ENCODE measurements around the gene NKIRAS1.
"Not testable (repeated sequence)": the region's sequence is repeated elsewhere in the genome, so short reads cannot be mapped to it uniquely, and the experiment has no call there.

Gene NKIRAS1

DNA sequence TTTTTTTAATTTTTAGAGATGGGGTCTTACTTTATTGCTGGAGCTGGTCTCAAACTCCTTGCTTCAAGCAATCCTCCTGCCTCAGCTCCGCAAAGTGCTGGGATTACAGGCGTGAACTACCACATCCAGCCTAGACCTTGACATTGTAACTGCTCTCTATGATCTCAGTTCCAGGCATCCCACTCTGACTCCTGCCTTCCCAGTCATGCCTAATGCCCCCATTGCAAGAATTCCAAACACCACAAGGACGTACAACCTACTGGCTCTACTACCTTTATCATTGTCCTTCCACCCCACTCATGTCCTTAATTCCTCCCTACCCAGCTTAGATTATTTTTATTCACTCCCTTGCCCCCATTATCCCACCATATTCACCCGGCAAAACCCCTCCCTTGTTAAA is 21.6 kb downstream of the NKIRAS1 start:
- DNase-seq: no peak

DNA sequence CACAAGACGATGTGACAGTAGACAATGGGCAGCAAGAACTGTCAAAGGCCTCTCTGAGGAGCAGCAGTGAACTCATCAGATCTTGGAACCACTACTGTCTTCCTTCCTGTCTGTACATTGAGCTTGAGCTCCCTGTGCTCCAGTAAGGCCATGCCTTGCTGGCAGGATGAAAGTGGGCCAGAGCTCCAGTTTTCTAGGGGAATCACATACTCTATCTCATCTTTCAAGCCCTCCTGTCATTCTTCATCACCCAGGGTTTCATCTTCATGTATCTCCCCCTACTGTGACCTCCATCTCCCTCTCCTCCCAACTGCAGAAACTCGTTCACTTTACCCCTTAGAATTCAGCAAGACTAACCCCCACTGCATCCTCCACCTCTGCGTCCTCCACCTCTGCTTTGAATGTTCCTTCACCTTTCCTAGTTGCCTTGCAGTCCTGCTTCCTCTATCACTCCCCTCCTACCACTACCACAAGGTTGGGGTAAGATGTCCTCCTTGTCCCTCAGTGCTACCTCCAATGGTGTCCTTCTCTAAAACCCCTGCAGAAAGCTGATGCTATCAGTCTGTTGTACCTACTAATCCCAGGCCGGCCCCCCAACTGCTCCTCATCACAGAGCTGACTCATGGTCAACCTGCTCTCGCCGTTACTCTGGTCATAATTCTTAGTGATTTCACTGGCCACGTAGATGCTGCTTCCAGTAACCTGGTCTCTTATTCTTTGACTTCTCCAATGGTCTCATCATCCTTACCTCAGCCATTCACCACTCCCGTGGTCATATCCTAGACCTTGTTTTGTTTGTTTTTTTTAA is 22.3 kb downstream of the NKIRAS1 start:
- DNase-seq: peak in 1 of 2 experiments; percentile 16

DNA sequence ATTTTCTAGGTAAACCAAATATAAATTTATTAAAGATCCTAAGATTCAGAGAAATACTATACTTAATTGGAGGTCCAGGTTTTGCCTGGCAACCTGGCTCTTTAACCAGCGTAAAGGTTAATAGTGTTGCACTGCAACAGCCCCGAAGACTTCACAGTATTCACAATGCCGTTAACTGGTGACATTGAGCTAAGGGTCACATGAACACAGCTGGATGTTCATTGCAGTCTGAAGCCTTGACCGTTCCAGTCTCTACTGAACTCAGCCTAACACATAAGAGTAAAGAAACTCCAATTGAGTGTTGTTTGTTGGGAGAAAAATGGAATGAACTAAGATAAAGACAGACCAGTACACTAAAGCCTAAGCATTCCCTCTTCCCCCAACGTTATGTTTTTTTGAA is 26.8 kb downstream of the NKIRAS1 start:
- DNase-seq: no peak

DNA sequence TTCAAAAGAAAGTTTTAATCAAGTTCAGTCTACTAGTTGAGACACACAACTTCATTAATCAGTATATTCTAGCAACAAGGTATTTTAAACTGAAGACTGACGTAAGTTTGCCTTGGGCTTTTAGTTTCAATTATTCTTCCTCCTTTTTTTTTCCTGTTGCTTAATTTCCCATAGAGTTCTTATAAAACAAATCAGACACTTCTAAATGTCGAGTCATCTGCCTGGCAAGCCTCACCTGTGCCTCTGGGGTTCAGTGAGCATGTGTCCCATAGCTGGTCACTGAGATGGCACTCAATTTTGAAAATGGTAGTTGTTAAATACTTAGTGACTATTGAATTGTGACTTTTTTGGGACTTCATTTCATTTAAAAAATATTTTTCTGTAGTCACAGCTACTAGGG is 27.4 kb downstream of the NKIRAS1 start:
- DNase-seq: no peak

DNA sequence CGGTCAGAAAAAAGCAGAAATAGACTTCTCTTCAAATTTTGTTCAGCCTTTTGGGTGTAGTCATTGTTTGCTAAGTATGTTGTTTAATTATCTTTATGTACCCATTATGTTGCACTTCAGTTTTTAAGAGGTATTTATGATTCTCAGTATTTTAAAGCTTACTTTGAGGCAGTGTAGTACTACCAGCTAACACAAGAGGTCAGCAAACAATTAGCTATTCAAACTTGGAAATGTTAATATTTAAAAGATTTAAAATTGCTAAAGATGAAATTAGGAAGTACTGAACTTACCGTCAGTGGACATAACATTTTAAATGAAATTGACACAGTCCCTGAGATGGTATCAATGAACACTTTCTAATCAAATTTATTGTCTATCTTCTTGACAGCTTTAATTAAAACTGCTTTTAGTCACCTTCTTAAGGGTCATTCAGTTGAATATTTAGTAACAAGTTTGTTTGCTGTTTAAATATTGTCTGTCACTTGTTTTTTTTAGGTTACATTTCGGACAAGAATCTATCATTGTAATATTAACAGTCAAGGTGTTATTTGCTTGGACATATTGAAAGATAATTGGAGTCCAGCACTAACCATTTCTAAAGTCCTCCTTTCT is 28.1 kb downstream of the NKIRAS1 start:
- DNase-seq: peak; percentile 46 to 49

DNA sequence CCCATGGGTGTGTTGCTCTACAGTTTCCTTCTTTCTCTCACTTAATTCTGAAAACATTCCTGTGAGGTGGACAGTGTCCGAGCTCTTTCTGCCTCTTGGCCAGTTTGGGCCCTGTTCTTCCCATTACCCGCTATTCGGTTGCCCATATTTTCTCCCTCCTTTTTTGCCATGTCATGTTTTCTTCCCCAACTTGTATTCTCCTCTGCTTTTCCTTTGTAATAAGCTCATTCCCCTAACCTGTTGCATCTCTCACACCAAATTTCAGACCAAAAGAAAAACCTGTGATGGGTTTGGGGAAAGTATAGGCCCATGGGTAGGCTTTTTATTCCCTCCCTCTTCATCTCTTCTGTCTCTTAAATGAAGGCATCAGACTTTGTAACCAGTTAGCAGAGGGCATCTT is 30.5 kb downstream of the NKIRAS1 start:
- no peak for DNase-seq

DNA sequence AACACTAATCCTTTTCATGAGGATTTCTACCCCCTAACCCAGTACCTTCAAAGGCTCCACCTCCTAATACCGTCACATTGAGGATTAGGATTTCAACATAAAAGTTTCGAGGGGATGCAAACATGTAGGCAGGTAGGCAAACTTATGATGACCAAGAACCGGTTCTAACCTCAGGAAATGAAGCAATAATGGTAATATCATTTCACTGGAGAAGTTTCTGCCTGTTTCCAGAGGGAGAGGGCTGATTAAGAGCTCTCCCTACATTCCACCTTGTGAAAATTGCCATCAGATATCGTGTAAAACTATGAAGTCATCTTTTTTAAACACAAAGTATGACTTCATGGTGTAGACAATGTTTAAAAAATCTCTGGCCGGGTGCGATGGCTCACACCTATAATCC is 31.6 kb downstream of the NKIRAS1 start:
- DNase-seq: no peak

DNA sequence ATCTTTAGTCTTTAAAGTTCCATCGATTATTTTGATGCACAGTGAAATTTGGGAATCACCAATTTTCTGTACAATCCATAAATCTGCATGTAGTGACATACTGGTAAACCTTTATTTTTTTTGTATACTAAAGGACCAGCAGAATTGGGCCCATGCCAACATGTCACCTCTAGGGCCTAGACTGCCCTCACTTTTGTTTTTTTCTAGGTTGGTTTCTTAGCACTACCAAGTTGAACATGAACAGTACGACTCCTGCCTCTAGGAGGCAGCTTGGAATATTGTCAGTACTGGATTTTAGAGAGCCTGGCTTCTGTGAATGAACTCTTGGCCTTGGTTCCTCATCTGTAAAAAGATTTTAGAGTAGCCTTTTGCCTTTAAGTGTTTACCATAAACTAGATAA is 32.3 kb downstream of the NKIRAS1 start:
- DNase-seq: peak; percentile 41 to 54

DNA sequence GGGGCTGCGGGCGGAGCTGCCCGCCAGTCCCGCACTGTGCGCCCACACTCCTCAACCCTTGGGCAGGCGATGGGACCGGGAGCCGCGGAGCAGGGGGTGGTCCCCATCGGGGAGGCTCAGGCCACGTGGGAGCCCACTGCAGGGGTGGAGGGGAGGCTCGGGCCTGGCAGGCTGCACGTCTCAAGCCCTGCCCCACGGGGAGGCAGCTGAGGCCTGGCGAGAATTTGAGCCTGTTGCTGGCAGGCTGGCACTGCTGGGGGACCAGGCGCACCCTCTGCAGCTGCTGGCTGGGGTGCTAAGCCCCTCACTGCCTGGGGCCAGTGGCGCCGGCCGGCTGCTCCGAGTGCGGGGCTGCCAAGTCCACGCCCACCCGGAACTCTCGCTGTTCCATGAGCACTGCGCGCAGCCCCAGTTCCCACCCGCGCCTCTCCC is 34.3 kb downstream of the NKIRAS1 start:
- no peak for DNase-seq

DNA sequence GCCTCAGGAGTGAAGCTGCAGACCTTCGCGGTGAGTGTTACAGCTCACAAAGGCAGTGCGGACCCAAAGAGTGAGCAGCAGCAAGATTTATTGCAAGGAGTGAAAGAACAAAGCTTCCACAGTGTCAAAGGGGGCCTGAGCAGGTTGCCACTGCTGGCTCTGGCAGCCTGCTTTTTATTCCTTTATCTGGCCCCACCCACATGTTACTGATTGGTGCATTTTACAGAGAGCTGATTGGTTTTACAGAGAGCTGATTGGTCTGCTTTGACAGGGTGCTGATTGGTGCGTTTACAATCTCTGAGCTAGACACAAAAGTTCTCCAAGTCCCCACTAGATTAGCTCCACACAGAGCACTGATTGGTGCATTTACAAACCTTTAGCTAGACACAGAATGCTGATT is 34.8 kb downstream of the NKIRAS1 start:
- not testable (repeated sequence) for DNase-seq

DNA sequence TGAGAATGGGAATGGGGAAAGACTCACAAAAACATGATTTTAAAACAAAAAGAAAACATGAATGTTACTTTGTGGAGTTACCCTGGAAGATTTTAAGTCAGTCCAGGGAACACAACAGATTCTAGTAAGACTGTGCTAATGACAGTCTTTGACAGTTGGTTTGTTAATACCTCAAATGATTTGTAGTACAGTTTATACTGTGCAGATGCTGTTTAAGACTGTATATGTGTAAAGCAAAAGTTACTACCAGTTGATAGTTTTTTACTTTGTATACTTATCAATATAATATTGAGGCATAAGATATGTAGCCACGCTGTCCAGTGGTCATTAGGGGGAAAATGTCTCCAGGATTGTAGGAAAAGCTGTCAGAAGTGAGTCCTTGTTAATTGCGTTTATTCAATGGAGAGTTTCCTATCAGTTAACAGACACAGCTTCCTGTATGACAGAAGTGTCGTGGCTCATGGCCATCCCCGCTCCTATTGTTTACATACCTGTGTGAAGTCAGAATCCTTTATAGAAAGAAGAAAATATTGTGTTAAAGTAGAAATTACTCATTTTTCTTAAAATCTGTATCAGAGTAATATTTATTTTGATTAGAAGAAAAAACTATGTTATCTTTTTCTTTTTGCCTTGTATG is 36.0 kb downstream of the NKIRAS1 start:
- no peak for DNase-seq

DNA sequence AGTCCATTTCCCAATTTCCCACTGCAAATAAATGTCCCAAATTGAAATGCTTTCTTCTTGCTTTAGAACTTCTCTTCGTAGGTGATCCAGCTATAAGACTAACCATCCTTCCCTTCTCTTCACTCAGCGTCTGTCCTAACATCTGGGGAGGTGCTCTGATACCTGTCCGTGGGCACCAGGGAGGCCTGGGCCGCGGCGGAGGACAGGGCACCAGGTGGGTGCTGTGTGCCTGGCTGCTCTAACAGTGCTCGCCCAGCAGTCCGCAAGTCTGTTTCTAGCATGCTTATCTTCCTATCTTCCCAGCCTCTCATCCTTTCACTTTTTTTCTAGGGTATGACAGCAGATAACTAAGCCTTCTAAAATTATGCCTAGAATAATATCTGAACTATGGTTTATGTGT is 37.3 kb downstream of the NKIRAS1 start:
- DNase-seq: no peak

DNA sequence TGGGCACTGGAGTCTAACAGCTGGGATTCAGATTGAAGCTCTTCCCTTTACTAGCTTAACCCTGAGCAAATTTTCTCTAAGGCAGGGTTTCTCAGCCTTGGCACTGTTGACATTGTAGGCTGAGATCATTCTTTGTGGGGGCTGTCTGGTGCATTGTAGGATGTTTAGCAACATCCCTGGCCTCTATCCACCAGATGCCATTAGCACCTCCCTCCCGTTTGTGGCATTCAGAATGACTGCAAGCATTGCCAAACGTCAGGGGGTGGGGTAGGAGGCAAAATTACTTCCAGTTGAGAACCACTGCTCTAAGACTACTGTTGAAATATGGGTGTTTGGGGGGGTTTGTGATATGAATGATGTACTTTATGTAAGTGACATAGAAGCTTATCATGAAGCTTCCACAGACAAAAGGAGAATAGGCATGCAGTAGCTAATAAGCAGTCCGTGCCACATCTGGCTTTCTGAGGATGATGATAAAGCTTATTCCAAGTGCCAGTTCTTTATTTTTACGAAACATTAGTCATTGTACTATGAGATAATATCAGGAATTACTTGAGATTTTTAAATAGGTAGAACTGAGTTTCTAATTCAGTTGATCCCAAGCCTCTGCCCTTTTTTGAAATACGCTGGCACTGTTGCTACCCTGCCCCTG is 39.3 kb downstream of the NKIRAS1 start:
- DNase-seq: peak; percentile 39 to 40

DNA sequence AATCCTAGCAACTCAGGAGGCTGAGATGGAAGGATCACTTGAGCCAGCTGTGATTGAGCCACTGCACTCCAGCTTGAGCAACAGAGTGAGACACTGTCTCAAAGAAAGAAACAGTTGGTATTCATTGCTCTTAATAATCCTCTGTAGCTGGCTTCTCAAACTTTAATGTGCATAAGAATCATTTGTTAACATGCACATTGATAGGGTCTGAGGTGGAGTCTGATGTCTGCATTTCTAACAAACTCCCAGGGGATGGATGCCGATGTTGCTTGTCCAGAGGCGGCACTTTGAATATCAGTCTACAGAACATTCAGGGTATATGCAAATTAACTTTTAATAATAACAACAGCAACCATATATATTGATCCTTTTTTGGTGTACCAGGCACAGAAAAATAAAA is 39.9 kb downstream of the NKIRAS1 start:
- no peak for DNase-seq

DNA sequence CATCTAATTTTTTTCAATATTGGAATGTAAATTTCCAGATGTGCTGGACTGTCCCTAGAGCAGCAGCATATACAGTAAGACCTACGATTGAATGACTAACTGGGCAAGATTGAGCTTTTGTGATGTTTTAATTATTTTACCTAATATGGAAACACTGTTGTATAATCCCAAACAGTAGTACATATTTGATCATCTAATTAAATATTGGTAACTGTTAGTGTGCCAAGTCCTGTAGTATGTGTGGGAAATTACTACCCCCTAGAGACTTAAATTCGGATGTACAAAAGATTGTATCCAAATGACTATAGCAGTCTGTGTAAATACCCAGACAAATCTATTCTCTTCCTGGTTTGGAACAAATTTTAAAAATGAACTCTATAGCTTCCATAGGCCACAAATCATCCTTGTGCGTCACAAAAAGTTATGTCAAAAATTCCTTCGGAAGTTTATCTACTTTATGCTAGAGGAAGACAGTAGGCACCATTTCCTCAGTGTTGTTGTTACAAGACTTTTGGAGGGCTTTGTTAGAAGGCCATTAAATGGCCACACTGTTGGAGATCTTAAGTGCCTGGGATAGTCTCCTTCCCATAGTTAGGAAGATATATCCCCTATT is 41.6 kb downstream of the NKIRAS1 start:
- no peak for DNase-seq

DNA sequence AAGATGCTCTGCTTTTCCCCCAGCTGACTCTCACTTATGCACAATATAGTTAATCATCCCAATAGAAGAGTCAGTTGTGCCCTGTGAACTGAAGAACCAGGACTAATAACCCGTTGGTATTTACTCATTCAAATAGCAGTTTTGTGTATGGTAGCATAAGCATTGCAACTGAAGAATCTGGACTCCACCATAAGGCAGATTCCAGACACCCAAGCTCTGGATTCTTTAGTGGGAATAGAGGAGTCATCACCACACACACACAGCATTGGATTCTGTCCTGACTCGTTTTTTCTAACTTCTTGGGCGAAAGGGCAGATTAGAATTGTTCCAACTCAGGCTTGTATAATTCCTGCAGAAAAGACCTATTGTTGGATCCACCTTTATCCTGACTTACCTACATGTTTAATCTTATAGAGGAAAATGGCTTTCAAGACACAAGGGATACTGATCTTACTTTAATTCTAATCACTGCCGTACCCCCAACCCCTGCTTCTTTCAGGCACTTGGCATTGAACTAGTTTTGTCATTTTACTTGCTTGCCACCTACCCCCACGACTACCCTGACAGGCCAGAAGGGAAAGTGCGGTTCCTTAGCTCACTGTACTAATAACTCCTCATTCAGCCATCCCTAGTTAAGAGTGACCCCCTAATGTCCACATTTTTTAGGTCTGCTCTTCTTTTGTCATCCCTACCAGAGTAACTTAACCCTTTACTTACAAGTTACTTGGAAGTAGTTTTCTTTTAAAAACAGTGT is 42.3 kb downstream of the NKIRAS1 start:
- DNase-seq: no peak

DNA sequence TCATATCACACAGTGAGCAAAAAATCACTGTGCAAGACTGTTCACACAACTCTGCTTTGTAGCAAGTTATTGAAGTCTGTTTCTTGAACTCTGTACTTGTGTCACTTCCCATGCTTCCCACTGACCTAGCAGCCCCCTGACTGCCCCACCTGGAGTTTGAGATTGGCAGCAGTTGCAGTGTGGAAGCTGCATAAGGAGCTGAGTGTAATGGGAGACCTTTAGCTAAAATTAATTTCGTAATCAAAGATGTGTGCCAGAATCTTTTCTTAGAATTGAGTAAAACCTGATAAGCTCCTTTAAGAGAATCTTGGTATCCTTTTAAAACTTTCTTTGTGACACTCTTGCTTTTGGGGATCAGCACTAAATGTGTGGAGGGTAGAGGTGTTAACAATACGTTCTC is 42.8 kb downstream of the NKIRAS1 start:
- no peak for DNase-seq

DNA sequence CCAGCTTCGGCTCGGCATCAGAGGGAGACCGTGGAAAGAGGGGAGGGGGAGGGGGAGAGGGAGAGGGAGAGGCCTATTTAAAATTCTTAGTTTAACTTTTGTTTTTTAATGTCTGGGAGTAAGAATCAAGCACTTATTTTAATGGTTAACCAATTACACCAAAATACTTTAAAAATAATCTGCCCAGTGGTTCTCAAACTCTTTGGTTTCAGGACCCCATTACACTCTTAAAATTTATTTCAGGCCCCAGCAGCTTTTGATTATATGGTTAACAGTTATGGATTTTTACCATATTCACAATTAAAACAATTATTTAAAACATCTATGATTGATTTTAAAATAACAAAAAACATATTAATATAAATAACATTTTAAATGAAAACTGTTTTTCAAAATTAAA is 44.5 kb downstream of the NKIRAS1 start:
- DNase-seq: no peak

DNA sequence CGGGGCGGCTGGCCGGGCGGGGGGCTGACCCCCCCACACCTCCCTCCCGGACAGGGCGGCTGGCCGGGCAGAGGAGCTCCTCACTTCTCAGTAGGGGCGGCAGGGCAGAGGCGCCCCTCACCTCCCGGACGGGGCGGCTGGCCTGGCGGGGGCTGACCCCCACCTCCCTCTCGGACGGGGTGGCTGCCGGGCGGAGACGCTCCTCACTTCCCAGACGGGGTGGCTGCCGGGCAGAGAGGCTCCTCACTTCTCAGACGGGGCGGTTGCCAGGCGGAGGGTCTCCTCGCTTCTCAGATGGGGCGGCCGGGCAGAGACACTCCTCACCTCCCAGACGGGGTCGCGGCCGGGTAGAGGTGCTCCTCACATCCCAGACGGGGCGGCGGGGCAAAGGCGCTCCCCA is 45.4 kb downstream of the NKIRAS1 start:
- DNase-seq: not testable (repeated sequence)

DNA sequence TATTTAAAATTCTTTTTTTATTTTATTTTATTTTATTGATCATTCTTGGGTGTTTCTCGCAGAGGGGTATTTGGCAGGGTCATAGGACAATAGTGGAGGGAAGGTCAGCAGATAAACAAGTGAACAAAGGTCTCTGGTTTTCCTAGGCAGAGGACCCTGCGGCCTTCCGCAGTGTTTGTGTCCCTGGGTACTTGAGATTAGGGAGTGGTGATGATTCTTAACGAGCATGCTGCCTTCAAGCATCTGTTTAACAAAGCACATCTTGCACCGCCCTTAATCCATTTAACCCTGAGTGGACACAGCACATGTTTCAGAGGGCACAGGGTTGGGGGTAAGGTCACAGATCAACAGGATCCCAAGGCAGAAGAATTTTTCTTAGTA is 46.1 kb downstream of the NKIRAS1 start:
- not testable (repeated sequence) for DNase-seq

DNA sequence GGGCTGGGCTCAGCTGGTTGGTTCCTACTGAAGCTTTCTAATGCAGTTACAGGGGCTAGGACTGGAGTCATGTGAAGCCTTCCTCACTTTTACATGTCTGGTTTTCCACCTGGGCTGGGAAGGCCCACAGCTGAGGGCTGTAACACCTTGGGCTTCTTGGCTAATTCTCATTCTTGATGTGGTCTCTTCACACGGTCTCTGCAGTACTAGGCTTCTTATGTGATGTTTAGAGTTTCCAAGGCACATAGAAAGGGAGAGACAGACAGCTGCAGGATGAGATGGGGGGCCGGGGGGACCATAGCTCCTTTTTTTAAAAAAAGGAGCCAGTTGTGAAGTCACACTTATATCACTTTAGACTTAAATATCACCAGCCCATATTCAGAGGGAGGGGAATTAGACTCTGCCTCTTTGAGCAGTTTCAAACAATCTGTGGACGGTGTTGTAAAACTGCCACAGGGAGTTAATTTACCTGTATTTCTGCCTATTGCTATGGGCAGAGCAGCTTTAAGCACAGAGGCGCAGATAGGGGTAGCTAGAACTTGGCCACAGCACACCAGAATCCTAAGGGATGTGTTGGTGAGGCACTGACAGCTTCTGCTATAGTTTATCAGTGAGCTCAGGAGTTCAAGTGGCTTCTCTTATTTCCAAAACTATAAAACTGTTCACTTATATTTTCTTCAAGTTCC is 46.7 kb downstream of the NKIRAS1 start:
- no peak for DNase-seq

DNA sequence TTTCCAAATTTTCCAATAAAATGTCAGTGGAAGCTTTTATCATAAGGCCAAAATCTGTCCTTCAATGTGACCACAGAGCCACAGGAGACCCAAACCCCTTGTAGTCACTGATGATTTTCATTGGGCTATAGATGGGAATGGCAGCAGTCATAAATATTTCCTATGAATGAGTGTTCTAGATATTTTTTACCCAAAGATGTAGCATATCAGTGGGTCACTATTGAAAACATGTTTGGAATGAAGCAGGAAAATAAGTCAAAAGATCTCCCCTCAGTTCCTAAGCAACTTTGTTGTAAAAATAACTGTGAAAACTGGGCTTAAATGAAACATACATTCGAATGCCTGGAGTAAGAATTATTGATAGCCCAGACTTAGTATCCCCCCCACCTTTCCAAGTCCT is 49.0 kb downstream of the NKIRAS1 start:
- no peak for DNase-seq
